Activated effector memory CD4-positive, alpha-beta T cell treated with anti-CD3 and anti-CD28 coated beads, Interleukin-2, amount 50 U/mL, for 16 hours (primary cell): ENCODE data around the gene IL16.
"Not testable (repeated sequence)": the region's sequence is repeated elsewhere in the genome, so short reads cannot be mapped to it uniquely, and the experiment has no call there.

Experiments used
- DNase-seq: peaks from one replicate; pipeline ENCODE4 v3.0.0-alpha.2; 2020

IL16 gene

DNA sequence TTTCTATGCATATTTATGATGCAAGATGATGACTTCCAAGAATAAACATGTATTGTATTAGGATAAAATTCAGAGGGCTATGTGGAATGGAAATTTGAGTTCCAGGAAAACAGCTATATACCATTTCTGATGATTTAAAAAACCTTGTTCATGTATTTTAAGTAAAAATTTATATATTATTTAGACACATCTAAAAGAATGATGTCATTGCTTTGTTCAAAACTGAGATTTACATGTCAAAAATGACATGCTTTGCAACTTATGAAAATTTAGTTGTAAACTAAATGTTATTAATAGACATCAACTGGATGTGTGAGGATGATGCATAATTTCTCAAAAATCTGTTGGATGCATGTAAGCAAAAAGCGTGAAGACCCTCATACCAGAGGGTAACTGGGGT is 125.0 kb downstream of the IL16 start:
- no peak for DNase-seq

DNA sequence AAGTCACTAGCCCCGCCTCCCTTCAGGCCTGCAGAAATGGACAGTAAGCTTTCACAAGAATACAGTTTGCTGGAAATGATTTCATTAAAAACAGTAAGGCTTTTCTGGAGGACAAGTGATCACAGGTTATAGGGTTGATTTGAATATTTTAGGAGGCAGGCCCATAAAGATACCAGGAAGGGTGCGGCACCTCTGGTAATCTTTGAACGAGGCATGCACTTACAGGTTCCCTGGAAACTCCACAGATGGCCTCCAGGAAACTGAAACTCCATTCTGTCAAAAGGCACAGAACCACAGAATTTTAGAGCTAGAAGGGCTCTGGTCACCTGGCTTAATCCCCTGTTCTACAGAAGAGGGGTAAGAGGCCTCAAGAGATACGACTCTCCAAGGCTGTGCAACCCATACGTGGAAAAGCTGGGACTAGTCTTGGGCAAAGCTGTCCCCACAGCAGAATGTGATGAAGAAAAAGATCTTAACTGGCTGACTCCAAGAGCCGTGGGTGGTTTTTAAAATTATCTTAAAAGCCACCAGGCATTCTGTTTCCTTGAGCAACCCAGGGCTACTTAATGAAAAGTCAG is 126.1 kb downstream of the IL16 start:
- peak; percentile 59 for DNase-seq

DNA sequence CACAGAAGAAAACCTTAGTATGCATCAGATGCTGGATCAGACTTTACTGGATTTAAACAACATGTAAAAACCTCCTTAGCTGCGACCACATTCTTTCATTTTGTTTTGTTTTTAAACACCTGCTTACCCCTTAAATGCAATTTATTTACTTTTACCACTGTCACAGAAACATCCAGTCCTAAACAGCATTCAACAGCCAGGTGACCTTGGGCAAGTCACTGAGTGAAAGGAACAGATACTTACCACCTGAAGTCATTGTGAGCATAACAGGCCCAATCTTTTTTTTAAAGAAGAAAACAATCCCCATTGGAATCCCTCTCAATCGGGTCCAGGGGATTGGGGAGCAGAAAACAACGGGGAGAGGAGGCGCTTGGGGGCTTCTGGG is 126.9 kb downstream of the IL16 start:
- DNase-seq = no peak

DNA sequence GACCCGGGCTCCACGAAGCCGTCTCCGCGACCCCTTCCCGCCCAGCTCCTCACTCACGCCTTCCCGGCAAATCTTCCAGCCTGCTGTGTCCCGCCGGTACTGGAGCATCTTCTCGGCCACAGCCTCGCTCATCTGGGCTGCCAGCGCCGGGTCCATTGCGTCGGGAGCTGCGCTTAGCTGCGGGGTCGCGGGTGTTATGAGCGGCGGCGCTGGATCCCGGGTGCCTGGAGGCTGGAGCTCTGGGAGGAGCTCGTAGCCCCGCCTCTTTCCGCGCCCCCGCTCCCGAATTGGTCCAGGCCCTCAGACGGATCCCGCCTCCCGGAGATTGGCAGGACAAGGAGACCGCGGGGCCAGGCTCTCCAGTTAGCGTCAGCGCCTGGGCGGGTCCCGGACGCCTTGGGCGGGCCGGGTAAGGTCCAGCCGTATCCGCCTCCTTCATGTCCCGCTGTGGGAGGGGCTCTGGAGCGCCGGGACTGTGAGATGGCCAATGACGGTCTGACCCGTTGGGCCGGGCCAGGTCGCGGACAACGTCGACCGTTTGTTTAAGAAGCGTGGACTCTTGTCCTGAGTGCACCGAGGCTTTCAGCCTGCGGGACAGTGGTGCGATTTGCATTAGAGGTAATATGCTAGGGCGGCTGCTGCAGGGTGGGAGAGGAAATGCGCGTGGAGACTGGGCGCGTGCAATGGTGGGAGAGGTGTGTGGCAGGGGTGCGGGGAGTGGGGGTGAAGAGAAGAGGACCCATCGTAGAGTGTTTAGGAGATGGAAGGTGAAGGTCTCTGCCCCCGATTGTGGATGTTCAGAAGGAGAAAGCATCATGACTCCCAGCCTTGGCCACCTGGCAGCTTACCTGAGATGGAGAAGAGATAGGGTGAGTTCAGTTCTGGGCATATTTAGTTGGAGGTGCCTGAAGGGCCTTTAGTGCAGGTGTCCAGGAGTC is 127.5 kb downstream of the IL16 start, which contains the start of gene STARD5:
STARD5 (minus strand) TSS at position 198 of the 938 bp plus-strand sequence; CDS start at position 156, 42 bp downstream.
- peak; percentile 98 for DNase-seq

GRCh38 chr15:81326466-81327212 is 130.0 kb downstream of the IL16 start:
- no peak for DNase-seq

GRCh38 chr15:81327516-81327915 is 130.8 kb downstream of the IL16 start:
- DNase-seq = no peak

GRCh38 chr15:81329446-81329845 is 132.8 kb downstream of the IL16 start:
- DNase-seq = no peak

DNA sequence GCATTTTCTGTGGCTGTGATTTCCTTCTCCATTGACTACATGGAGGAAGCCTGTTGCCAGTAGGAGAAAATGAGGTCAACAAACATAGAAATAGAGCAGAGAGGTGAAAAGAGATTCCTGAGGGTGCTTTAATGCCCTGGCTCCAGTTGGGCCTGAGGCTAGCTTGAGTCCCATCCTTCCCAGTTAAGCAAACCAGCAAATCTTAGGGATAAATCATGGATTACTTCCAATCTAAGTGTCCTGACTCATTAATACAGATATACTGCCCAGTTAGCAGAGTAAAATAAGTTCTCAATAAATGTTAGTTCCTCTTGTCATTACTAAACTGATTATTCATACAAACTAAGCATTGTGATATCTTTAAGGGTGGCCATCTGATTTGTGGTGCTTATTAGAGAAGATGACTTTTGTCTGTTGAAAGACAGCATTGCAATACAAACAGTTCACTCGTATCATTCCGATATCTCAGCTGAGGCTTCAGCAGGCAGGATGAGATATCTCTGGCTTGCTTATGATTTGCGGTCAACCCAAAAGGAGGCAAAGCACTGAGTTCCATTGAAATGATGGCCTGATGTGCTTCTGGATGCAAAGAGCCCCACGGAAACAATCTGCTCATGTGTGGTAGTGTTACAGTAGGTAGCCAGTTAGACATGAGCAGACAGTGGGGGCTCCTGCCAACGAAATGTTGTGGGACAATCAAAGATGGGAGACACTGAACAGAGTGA is 133.8 kb downstream of the IL16 start:
- DNase-seq = no peak

GRCh38 chr15:81331141-81331540 is 134.5 kb downstream of the IL16 start:
- not testable (repeated sequence) for DNase-seq

DNA sequence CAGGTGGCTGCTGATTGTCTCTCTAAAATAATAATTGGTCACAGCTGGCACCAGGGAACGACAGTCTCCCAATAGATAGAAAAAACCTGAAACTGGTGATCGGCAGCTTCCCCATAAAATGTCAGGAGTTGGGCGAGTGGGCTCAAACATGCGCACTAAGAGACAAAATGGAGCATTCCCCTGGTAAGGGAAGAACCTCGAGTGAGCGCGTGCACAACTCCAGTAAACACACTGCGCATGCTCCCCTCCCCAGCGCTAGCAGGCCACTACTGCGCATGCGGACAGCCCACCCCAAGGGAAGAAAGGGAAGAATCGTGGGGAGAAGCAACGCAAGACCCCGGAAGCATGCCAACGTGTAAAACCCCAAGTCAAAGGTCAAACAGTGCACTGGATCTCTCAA is 134.9 kb downstream of the IL16 start:
- DNase-seq = no peak

GRCh38 chr15:81332326-81332725 is 135.6 kb downstream of the IL16 start:
- no peak for DNase-seq

DNA sequence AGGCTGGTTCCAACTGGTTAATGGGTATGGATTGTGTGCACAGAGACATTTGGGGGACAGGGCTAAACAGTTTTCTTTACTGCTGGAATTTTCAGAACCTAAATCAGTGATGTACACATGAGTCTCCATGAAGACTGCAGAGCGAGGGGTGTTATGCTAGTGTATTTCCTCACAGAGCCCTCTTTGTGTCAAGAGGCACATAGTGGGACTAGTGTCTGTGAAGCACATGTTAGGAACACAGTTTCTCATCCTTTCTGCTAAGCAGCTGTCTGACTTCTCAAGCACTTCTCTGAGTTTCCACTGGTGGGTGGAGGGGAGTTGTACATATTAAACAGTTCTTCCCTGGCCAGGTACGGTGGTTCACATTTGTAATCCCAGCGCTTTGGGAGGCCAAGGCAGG is 136.7 kb downstream of the IL16 start:
- DNase-seq = no peak

DNA sequence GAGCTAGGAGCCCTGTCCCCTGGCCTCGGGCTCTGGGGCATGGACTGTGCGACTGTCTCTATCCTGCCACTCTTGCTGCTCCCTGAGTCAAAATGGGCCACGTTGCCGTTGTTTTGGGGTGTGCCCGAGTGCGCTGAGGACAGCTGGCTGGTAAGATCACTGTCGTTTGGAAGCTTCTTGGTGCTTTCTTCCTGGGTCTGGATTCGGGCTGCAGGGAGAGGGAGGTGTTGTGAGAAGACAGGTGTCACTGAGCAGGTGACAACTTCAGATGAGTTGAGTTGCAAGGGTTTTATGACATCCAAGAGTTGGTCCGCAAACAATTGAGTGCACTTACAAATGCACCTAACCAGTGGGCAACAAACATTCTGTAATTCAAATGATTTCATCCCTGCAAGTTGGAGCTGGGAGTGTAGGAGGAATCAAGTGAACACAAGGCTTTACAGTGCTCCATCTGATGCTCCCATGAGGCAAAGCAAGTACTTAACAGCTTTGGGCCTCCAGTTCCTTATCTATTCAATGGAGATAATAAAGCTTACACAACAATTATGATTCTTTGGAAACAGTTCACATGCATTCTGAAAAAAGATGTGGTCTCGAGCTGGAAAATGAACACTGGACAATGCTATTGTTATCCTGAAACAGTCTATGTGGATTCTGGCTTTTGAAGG is 138.2 kb downstream of the IL16 start:
- no peak for DNase-seq

DNA sequence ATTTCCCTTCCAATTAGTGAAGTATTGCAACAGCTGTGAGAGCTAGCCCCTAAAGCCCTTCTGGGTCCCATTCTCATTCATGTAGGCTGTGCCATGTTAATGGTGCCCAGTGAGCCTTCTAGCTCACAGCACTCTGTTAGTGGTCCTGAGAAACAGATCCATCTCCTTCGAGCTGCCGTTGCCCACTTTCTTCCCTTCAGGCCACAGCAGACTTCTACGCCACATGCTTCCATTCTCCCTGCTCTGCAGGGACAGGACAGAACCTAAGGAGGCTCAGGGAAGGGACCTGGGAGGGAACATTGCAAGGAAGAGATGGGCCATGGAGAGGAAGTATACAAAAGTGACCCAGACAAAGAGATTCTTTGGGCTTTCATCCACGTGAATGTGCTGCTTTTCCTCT is 139.0 kb downstream of the IL16 start:
- no peak for DNase-seq

- peak; percentile 74 for DNase-seq
These were observed 139.9 kb downstream of the IL16 start for GRCh38 chr15:81336568-81336967.

DNA sequence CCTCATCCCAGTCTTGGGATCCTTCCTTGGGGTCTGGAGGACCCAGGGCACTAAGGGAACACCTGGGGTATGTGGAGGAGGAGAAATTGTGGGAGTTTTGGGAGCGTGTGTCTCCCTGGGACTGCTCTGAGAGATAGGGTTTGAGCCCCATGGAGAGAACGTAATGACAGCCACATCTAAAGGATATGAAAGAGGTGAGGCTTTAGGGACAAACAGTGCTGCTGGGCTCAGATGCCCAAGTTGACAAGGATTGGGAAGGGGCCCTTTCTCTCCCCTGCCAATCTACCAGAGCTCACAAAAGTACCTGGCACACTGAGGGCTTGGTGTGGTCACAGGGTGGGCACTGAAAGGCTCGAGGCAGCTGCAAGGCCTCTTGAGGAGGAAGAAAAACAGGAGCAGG is 140.6 kb downstream of the IL16 start:
- no peak for DNase-seq

DNA sequence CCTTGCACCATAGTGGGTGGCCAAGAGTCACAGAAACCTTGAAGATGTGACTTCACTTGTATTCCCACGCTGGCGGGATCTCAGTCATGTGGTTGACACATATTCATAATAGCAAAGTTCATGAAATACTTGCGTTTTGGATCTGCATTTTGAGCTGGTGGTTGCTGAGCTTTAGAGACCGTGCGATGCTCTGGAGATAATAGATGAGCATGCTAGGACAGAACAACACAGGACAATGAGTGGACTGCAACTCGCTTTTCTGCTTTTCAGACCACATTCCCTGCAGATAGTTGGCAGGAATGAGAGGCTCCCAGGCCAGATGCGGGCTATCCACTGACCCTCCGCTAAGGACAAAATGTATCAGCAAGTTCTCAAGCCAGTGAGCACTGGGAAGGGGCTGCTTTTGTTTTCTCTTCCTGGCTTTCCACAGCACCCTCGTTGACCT is 141.1 kb downstream of the IL16 start:
- no peak for DNase-seq

- DNase-seq = no peak
These were observed 141.7 kb downstream of the IL16 start for GRCh38 chr15:81338170-81339007.

DNA sequence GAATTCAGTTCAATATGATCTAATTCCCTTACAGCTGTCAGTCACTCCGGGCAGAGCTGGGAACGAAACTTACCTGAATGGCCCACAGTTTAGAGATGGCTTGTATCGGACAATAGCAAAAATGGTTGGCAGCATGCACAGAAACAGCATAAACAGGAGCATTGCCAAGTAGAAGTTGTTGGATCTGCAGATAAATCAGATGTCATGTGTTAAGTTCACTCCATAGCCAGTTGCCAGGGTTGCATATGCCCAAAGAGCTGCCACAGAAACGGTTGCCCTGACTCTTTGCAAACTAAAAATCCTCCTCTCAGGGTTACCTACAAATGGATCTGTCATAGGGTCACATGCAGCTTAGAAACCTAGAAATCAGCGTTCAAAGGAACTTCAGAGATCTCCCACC is 142.6 kb downstream of the IL16 start:
- DNase-seq = no peak

- no peak for DNase-seq
These were observed 143.2 kb downstream of the IL16 start for GRCh38 chr15:81339851-81340250.

DNA sequence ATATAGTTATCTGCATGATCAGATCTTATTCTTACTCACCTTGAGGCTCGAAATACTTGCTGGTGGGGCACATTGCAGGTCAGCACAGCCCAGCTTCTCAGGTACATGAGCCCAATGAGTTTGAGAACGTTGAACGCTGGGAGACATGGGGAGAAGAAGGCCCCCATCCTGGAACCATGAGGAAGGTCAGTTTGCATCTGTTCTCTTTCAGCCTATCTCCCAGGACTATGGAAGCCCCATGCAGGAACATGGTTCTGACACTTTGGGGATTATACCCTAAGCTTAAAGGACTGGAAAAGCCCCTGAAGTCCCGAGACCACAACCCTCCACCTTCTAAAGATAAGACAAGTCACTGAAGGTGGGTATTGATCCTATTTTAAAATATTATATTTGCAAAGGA is 144.7 kb downstream of the IL16 start:
- no peak for DNase-seq
